GM12873 (cell line): ENCODE measurements around the gene FEZF1.

ENCODE experiments used
- CTCF ChIP-seq: IDR thresholded peaks from 2 replicates; pipeline ENCODE4 v1.5.1; 2012; ENCODE audit warnings: low read depth, mild to moderate bottlenecking, moderate library complexity, low read length, control low read depth; ENCODE audit not compliant: insufficient read depth; ENCODE audit errors: missing control alignments

FEZF1 gene

DNA sequence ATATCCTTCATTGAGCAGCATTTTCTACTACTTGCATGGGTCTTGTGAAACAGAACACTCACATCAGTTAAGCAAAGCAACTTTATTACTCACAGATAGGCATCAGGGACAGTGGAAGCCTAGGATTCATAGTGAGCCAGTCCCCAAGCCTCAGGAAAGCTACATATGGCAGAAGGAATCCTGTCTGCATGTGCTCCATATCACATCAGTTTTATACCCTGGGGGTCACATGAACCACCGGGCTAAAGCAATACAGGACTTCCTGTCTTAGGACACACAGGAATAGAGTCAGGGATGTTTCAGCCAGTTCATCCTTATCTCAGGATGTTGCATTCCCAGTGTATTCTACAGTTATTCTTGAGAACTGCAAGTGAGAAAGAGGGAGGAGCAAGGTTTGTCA is 15.1 kb downstream of the FEZF1 start:
- no peak for TF ChIP-seq CTCF

GRCh38 chr7:122273117-122273516 is 31.4 kb downstream of the FEZF1 start:
- TF ChIP-seq CTCF, result no peak

GRCh38 chr7:122269241-122269640 is 35.3 kb downstream of the FEZF1 start:
- TF ChIP-seq CTCF, result no peak

GRCh38 chr7:122268101-122268500 is 36.4 kb downstream of the FEZF1 start:
- no peak for TF ChIP-seq CTCF

DNA sequence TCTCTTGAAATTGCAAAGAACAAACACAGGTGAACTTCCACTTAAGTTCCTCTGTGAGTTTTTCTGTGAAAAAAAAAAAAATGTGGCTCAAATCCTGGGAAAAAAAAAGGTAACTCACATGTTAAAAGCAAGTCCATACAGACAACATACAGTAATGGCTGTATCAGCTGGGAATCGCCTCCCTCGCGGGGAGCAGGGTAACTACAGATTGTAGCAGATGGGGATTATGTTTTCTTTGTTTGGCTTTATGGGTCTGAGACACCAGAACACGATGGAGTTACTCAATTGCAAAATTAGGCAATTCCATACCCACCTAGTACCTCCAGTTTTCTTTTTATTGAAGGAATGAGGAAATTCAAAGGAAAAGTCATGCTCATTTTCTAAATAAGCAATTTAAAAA is 42.3 kb downstream of the FEZF1 start:
- no peak for TF ChIP-seq CTCF

GRCh38 chr7:122261442-122261841 is 43.1 kb downstream of the FEZF1 start:
- TF ChIP-seq CTCF, result no peak

GRCh38 chr7:122261016-122261415 is 43.5 kb downstream of the FEZF1 start:
- TF ChIP-seq CTCF, result no peak

DNA sequence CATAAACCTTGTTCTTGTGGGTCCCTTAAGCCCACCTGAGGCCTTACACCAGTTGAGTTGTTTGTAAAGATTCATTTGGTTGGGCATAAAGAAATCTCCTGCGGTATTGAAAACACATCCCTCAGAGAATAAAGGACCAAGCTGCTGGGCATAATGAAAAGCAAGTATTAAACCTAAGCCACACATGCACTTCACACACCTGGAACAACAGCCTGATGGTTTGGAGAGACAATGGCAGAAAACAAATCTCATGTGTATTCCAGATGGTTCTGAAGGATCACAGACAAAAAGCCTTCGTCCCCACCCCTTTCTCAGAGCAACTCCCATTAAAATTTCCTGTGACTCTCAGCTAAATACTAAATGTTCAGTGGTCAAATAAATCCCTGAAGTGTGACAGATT is 44.2 kb downstream of the FEZF1 start:
- TF ChIP-seq CTCF, result no peak
